HL-60 (cell line): ENCODE results near the gene MRPS35.
"Not testable (repeated sequence)": the region's sequence is repeated elsewhere in the genome, so short reads cannot be mapped to it uniquely, and the experiment has no call there.

Source experiments
- DNase-seq, 2 experiments: peaks; one replicate each; pipeline ENCODE4 v3.0.0-alpha.2; 2010 to 2020; ENCODE audit warnings: low read depth in 1 of 2, low spot score in 1 of 2
- H3K27ac ChIP-seq: fragments of 250-450 bp; sonication (Bioruptor Pico); replicated peaks from 2 replicates; pipeline ENCODE4 v1.5.1; 2020; ENCODE audit warnings: mild to moderate bottlenecking, moderate library complexity
- H3K27me3 ChIP-seq: fragments of 250-450 bp; sonication (Bioruptor Pico); 2 replicates; pipeline ENCODE4 v1.5.1; 2021; ENCODE audit warnings: mild to moderate bottlenecking, moderate library complexity; ENCODE audit not compliant: insufficient read depth, poor library complexity, severe bottlenecking
- H3K4me3 ChIP-seq: replicated peaks from 2 replicates; pipeline ENCODE4 v1.5.1; 2011; ENCODE audit warnings: mild to moderate bottlenecking, control low read depth, low read length; ENCODE audit not compliant: insufficient read depth
- GABPA ChIP-seq: IDR thresholded peaks from 2 replicates; pipeline ENCODE4 v1.6.1; 2012; ENCODE audit warnings: low read depth
- POLR2AphosphoS5 ChIP-seq: IDR thresholded peaks from 2 replicates; pipeline ENCODE4 v1.6.1; 2012; ENCODE audit warnings: low read depth
- REST ChIP-seq: IDR thresholded peaks from 2 replicates; pipeline ENCODE4 v1.6.1; 2012; ENCODE audit warnings: low read depth; ENCODE audit not compliant: insufficient replicate concordance
- SPI1 ChIP-seq: IDR thresholded peaks from 2 replicates; pipeline ENCODE4 v1.6.1; 2012; ENCODE audit warnings: low read depth, mild to moderate bottlenecking, borderline replicate concordance
- TF ChIP-seq, protein P1 (sequence below): IDR thresholded peaks from one replicate; pipeline ENCODE4 v1.5.1; 2011; ENCODE audit warnings: low read length, control low read depth, inconsistent platforms; ENCODE audit not compliant: insufficient read depth

The MRPS35 gene

GRCh38 chr12:27733052-27733656 is 22.5 kb downstream of the MRPS35 start:
- no peaks in the 10 kb centered on the region for H3K27me3 ChIP-seq
- H3K27ac ChIP-seq = no peak overlapping the region
- TF ChIP-seq, protein P1, sequence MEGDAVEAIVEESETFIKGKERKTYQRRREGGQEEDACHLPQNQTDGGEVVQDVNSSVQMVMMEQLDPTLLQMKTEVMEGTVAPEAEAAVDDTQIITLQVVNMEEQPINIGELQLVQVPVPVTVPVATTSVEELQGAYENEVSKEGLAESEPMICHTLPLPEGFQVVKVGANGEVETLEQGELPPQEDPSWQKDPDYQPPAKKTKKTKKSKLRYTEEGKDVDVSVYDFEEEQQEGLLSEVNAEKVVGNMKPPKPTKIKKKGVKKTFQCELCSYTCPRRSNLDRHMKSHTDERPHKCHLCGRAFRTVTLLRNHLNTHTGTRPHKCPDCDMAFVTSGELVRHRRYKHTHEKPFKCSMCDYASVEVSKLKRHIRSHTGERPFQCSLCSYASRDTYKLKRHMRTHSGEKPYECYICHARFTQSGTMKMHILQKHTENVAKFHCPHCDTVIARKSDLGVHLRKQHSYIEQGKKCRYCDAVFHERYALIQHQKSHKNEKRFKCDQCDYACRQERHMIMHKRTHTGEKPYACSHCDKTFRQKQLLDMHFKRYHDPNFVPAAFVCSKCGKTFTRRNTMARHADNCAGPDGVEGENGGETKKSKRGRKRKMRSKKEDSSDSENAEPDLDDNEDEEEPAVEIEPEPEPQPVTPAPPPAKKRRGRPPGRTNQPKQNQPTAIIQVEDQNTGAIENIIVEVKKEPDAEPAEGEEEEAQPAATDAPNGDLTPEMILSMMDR = peak; percentile 83
- TF ChIP-seq POLR2AphosphoS5 = no peak
- DNase-seq = peak in 1 of 2 experiments; percentile 18
- H3K4me3 ChIP-seq = no peak overlapping the region

- TF ChIP-seq GABPA (no peak), POLR2AphosphoS5 (no peak), SPI1 (no peak), REST (no peak)
- TF ChIP-seq, protein P1 = no peak
Measured at GRCh38 chr12:27733791-27734190, 23.2 kb downstream of the MRPS35 start.

GRCh38 chr12:27734321-27734720 is 23.7 kb downstream of the MRPS35 start:
- not testable (repeated sequence) for DNase-seq, H3K4me3 ChIP-seq, H3K27ac ChIP-seq, H3K27me3 ChIP-seq

More at GRCh38 chr12:27733791-27734190, 23.2 kb downstream of the MRPS35 start:
- DNase-seq = no peak
- no peak overlapping the region for H3K27ac ChIP-seq
- H3K4me3 ChIP-seq = no peak overlapping the region
- H3K27me3 ChIP-seq = no peaks in the 10 kb centered on the region

DNA sequence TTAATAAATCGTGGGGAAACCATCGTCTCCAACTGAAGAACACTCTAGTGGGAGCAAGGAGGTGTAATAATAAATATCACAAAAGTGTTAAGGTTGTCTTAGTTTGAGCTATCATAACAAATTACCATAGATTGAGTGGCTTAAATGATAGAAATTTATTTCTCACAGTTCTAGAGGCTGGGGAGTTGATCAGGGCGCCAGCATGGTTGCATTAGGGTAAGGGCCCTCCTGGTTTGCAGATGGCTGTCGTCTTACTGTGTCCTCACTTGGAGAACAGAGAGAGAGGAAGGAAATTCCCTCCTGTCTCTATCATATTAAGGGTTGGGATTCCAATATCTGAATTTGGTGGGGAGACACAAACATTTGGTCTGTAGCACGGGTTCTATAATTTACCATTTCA is 33.0 kb downstream of the MRPS35 start:
- Histone ChIP-seq H3K27ac (no peak overlapping the region), H3K27me3 (no peaks in the 10 kb centered on the region), H3K4me3 (no peak overlapping the region)
- no peak for DNase-seq
- TF ChIP-seq GABPA (no peak), POLR2AphosphoS5 (no peak), SPI1 (no peak), REST (no peak)
- TF ChIP-seq, protein P1 = no peak

- H3K4me3 ChIP-seq, H3K27ac ChIP-seq, DNase-seq, H3K27me3 ChIP-seq: not testable (repeated sequence)
Measured at GRCh38 chr12:27745734-27746133, 35.1 kb downstream of the MRPS35 start.
